Activated naive CD4-positive, alpha-beta T cell treated with anti-CD3 and anti-CD28 coated beads, Interleukin-2, amount 50 U/mL, for 72 hours (primary cell): ENCODE data around the gene LGI4. TPM values are rescaled to one million over a fixed set of nuclear protein-coding genes. Genes with fewer than 3 reads are reported as not detected.

ENCODE experiments used
- ATAC-seq, 2 donors: fragments of 150-1000 bp; cut with Tn5 transposase; 2 replicates each; pipeline ENCODE4 v1.10.0; 2021; ENCODE audit warnings: mild to moderate bottlenecking in 2 of 2, moderate library complexity in 2 of 2
- DNase-seq, 2 donors: peaks; one replicate each; pipeline ENCODE4 v3.0.0; 2021 to 2022; ENCODE audit warnings: low spot score in 2 of 2
- H3K27ac Mint-ChIP-seq, 2 donors: one replicate each; pipeline ENCODE4 v1.8.0; 2022; ENCODE audit warnings: mild to moderate bottlenecking in 2 of 2, mixed read lengths in 2 of 2
- H3K36me3 Mint-ChIP-seq, 2 donors: one replicate each; pipeline ENCODE4 v1.8.0; 2022; ENCODE audit warnings: mixed read lengths in 2 of 2
- H3K9me3 Mint-ChIP-seq, 2 donors: one replicate each; pipeline ENCODE4 v1.8.0; 2022; ENCODE audit warnings: mixed read lengths in 2 of 2
- total RNA-seq, 2 donors: library from RNA; stranded (reverse); gene quantifications; one replicate each; pipeline ENCODE4 v1.2.3, GENCODE V29; 2022

Gene LGI4
- total RNA-seq, 2 donors from 2014 or later: 1.5 to 2.7 TPM

- no peaks in the 10 kb centered on the region for H3K9me3 Mint-ChIP-seq
Measured at GRCh38 chr19:35122687-35123551, 11.9 kb downstream of the LGI4 start.

GRCh38 chr19:35120898-35121297 is 14.0 kb downstream of the LGI4 start:
- DNase-seq (no peak), ATAC-seq (no peak)
- Mint-ChIP-seq H3K9me3 (no peaks in the 10 kb centered on the region), H3K27ac (no peak overlapping the region), H3K36me3 (no peaks in the 10 kb centered on the region)

More at GRCh38 chr19:35122687-35123551, 11.9 kb downstream of the LGI4 start:
- Mint-ChIP-seq H3K27ac (no peak overlapping the region), H3K36me3 (no peaks in the 10 kb centered on the region)
- ATAC-seq (no peak), DNase-seq (no peak)

GRCh38 chr19:35120492-35120891 is 14.4 kb downstream of the LGI4 start:
- DNase-seq (no peak), ATAC-seq (no peak)
- Mint-ChIP-seq H3K36me3 (no peaks in the 10 kb centered on the region), H3K9me3 (no peaks in the 10 kb centered on the region), H3K27ac (no peak overlapping the region)

GRCh38 chr19:35119578-35120155 is 15.2 kb downstream of the LGI4 start:
- H3K9me3 Mint-ChIP-seq: no peaks in the 10 kb centered on the region
- no peaks in the 10 kb centered on the region for H3K36me3 Mint-ChIP-seq
- DNase-seq: no peak
- ATAC-seq: no peak
- H3K27ac Mint-ChIP-seq: peak overlapping the region in 1 of 2 donors; percentile 86

- Mint-ChIP-seq H3K27ac (no peak overlapping the region), H3K36me3 (no peaks in the 10 kb centered on the region), H3K9me3 (no peaks in the 10 kb centered on the region)
- ATAC-seq: no peak
- DNase-seq: no peak
Measured at GRCh38 chr19:35119091-35119490, 15.8 kb downstream of the LGI4 start.

GRCh38 chr19:35118268-35119020 is 16.4 kb downstream of the LGI4 start:
- no peak for ATAC-seq
- H3K36me3 Mint-ChIP-seq: no peaks in the 10 kb centered on the region

GRCh38 chr19:35117799-35118198 is 17.1 kb downstream of the LGI4 start:
- ATAC-seq: no peak
- H3K36me3 Mint-ChIP-seq: no peaks in the 10 kb centered on the region
- no peak overlapping the region for H3K27ac Mint-ChIP-seq
- no peaks in the 10 kb centered on the region for H3K9me3 Mint-ChIP-seq
- DNase-seq: no peak

More at GRCh38 chr19:35118268-35119020, 16.4 kb downstream of the LGI4 start:
- no peaks in the 10 kb centered on the region for H3K9me3 Mint-ChIP-seq
- no peak overlapping the region for H3K27ac Mint-ChIP-seq
- no peak for DNase-seq

- DNase-seq (no peak), ATAC-seq (no peak)
- no peak overlapping the region for H3K27ac Mint-ChIP-seq
- H3K36me3 Mint-ChIP-seq: no peaks in the 10 kb centered on the region
- no peaks in the 10 kb centered on the region for H3K9me3 Mint-ChIP-seq
Measured at GRCh38 chr19:35117116-35117515, 17.7 kb downstream of the LGI4 start.

- no peak for ATAC-seq
- no peak for DNase-seq
- H3K9me3 Mint-ChIP-seq: no peaks in the 10 kb centered on the region
- H3K36me3 Mint-ChIP-seq: no peaks in the 10 kb centered on the region
- H3K27ac Mint-ChIP-seq: no peak overlapping the region
Measured at GRCh38 chr19:35116072-35116801, 18.6 kb downstream of the LGI4 start.

- no peak for DNase-seq
- Mint-ChIP-seq H3K9me3 (no peaks in the 10 kb centered on the region), H3K27ac (peak within 1 kb of the TSS; percentile 50 to 63), H3K36me3 (no peaks in the 10 kb centered on the region)
- no peak for ATAC-seq
Measured at GRCh38 chr19:35115177-35115951, 19.5 kb downstream of the LGI4 start, which contains the start of gene FXYD3. FXYD3 (plus strand) TSS chr19:35115823; CDS start chr19:35119377, 3,554 bp downstream.

GRCh38 chr19:35114353-35115176 is 20.3 kb downstream of the LGI4 start:
- no peaks in the 10 kb centered on the region for H3K9me3 Mint-ChIP-seq
- H3K27ac Mint-ChIP-seq: peak overlapping the region; percentile 50 to 63
- H3K36me3 Mint-ChIP-seq: no peaks in the 10 kb centered on the region
- ATAC-seq: peak; percentile 88 to 90
- DNase-seq: peak; percentile 70 to 82

GRCh38 chr19:35112995-35113688 is 21.7 kb downstream of the LGI4 start:
- Mint-ChIP-seq H3K27ac (no peak overlapping the region), H3K36me3 (no peaks in the 10 kb centered on the region), H3K9me3 (no peaks in the 10 kb centered on the region)
- no peak for DNase-seq
- no peak for ATAC-seq

- no peaks in the 10 kb centered on the region for H3K9me3 Mint-ChIP-seq
Measured at GRCh38 chr19:35110974-35111373, 23.9 kb downstream of the LGI4 start.

GRCh38 chr19:35109395-35110112 is 25.3 kb downstream of the LGI4 start:
- Mint-ChIP-seq H3K36me3 (no peaks in the 10 kb centered on the region), H3K27ac (no peak overlapping the region), H3K9me3 (no peaks in the 10 kb centered on the region)
- DNase-seq (no peak), ATAC-seq (no peak)

More at GRCh38 chr19:35110974-35111373, 23.9 kb downstream of the LGI4 start:
- no peak for ATAC-seq
- no peak for DNase-seq
- Mint-ChIP-seq H3K36me3 (no peaks in the 10 kb centered on the region), H3K27ac (no peak overlapping the region)
